Measurements from ENCODE around the gene ECE1.
"Not testable (repeated sequence)": the region's sequence is repeated elsewhere in the genome, so short reads cannot be mapped to it uniquely, and the experiment has no call there.

The ECE1 gene

GRCh38 chr1:21237446-21238088 lies 52.7 kb downstream of the ECE1 start:
- no peak overlapping the region for H3K27ac ChIP-seq
- no peak for DNase-seq (ENCODE audit: low read depth, low spot score)

GRCh38 chr1:21236178-21236577 lies 54.1 kb downstream of the ECE1 start:
- H3K27ac ChIP-seq: no peak overlapping the region
- no peak for DNase-seq (ENCODE audit: low read depth, low spot score)

GRCh38 chr1:21234779-21235178 lies 55.5 kb downstream of the ECE1 start:
- no peak for DNase-seq (ENCODE audit: low read depth, low spot score)
- no peak overlapping the region for H3K27ac ChIP-seq

GRCh38 chr1:21233490-21233889 lies 56.8 kb downstream of the ECE1 start:
- no peak overlapping the region for H3K27ac ChIP-seq
- no peak for DNase-seq (ENCODE audit: low read depth, low spot score)

- no peak overlapping the region for H3K27ac ChIP-seq
- DNase-seq (ENCODE audit: low read depth, low spot score): no peak
Observed at GRCh38 chr1:21232044-21232443, 58.2 kb downstream of the ECE1 start.

DNA sequence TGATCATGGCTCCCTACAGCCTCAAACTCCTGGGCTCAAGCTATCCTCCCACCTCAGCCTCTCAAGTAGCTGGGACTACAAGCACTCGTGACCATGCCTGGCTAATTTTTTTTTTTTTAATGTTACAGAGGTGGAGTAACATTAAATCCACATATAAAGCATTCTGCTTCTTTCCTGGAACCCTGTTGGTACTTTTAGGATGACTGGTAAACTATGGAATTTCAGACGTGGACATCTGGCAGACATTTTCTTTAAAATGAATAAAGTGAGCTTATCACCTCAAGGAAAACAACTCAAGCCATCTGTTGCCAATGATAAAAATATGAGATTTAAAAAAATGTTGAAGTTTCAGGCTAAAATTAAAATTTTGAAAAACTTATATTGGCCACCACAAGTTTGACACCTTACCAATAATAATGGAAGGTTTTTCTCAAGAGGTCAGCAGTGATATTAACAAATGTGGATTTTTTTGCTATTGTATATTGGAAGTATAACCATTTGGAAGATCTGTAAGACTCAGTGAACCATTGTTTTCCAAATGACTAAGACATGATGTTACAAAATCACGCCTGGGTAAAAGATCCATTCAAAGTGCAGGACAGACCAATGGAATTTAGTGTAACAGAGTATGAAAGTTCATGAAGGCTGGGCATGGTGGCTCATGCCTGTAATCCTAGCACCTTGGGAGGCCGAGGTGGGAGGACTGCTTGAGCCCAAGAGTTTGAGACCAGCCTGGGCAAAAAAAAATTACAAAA lies 60.8 kb downstream of the ECE1 start:
- no peak for DNase-seq (ENCODE audit: low read depth, low spot score)
- no peak overlapping the region for H3K27ac ChIP-seq

- H3K27ac ChIP-seq; DNase-seq (ENCODE audit: low read depth, low spot score): not testable (repeated sequence)
Observed at GRCh38 chr1:21228224-21228623, 62.0 kb downstream of the ECE1 start.

DNA sequence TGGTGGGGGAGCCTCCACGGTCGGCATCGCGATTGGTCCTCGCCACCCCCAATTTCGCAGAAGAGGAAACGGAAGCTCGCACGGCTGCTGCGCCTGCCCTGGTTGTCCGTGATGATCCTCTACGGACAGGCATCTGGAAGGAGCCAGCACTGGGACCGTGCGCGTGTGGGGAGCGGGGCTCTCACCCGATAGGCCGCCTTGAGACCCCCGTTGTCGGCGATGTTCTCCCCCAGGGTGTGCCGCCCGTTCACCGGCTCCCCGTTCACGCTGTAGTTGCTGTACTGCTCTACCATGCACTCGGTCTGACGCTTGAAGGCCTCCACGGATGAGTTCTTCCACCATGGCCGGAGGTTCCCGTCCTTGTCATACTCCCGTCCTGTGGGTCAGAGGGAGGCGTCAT lies 65.2 kb downstream of the ECE1 start:
- DNase-seq (ENCODE audit: low read depth, low spot score): no peak
- no peak overlapping the region for H3K27ac ChIP-seq

DNA sequence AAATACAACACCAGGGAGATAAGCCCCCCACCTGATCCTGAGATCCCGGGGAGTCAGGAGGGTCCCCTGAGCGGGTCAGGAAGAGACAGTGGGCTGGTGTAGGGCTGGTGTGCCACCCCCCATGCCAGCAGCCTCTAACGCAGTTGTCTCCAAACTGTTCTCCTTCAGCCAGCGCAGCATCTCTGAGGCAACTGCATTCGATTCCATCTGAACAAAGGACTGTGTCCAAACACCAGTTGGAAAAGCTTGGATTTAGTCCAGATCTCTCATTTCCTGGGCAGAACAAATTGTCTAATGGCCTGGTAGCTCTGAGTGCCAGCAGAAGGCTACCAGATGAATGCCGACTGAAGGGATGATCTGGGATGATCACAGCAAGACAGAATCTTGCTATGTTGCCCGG lies 69.4 kb downstream of the ECE1 start:
- H3K27ac ChIP-seq: no peak overlapping the region
- DNase-seq (ENCODE audit: low read depth, low spot score): no peak

- H3K27ac ChIP-seq: no peak overlapping the region
- DNase-seq (ENCODE audit: low read depth, low spot score): no peak
Observed at GRCh38 chr1:21219674-21220073, 70.6 kb downstream of the ECE1 start.

- no peak for DNase-seq (ENCODE audit: low read depth, low spot score)
- no peak overlapping the region for H3K27ac ChIP-seq
Observed at GRCh38 chr1:21217812-21218596, 72.3 kb downstream of the ECE1 start.

GRCh38 chr1:21216835-21217811 lies 73.1 kb downstream of the ECE1 start:
- no peak for DNase-seq (ENCODE audit: low read depth, low spot score)
- H3K27ac ChIP-seq: no peak overlapping the region

DNA sequence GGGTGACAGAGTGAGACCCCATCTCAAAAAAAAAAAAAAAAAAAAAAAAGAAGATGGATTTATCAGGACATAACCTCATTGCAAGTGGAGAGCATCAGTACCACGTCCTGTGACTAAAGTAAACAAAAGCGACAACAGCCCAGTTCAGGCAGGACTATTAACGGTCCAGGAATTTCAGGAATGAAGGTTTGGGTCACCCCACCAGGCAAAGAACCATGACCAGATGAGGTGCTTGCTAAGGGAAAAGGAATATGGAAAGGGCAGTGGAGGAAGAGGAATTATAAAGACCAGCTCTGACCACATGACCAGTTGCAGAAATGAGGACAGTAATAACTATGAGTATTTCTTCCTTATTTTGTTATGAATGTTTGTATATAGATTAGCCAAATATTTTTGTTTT lies 78.1 kb downstream of the ECE1 start:
- no peak for DNase-seq (ENCODE audit: low read depth, low spot score)
- H3K27ac ChIP-seq: no peak overlapping the region

DNA sequence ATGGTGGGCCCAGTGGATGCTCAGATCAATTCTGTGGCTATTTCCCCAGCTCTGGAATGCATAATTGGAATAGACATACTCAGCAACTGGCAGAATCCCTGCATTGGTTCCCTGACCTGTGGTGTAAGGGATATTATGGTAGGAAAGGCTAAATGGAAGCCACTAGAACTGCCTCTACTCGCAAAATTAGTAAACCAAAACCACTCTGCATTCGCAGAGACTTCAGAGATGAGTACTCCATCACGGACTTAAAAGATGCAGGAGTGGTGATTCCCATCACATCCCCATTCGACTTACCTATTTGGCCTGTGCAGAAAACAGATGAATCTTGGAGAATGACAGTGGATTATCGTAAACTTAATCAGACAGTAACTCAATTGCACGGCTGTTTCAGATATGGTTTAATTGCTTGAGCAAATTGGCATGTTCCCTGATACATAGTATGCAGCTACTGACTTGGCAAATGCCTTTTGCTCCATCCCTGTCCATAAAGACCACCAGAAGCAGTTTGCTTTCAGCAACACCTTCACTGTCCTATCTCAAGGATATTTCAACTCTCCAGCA lies 82.0 kb downstream of the ECE1 start:
- not testable (repeated sequence) for H3K27ac ChIP-seq; DNase-seq (ENCODE audit: low read depth, low spot score)

DNA sequence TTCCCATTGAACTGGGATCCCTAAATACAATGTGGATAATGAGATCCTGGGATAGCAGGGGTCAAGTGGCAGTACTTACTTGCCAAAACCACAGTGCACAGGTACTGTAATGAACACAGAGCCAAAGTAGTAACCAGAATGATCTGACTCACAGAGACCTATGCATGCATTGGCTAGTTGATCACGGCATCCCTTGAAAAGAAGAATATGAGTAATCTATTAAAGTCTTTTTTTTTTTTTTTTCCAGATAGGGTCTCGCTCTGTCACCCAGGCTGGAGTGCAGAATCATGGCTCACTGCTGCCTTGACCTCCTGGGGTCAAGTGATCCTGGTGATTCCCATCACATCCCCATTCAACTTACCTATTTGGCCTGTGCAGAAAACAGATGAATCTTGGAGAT lies 84.1 kb downstream of the ECE1 start:
- peak; percentile 66 for DNase-seq (ENCODE audit: low read depth, low spot score)

GRCh38 chr1:21205416-21205815 lies 84.8 kb downstream of the ECE1 start:
- DNase-seq (ENCODE audit: low read depth, low spot score): no peak
- H3K27ac ChIP-seq: no peak overlapping the region

More for the DNA sequence above, 84.1 kb downstream of the ECE1 start:
- no peak overlapping the region for H3K27ac ChIP-seq

DNA sequence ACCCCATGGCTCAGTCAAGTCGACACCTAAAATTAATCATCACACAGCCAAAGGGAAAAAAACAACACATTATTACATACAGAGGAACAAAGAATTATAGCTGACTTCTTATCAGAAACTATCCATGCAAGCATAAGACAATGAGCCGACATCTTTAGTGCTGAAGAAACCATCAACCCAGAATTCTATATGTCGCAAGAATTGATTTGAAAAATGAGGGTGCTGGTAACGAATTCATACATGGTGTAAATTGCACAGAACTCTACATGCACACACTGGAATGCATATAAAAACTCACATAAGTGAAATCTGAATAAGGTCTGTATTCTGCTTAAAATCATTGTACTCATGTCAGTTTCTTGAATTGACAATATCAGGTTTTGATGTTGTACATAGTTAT lies 88.6 kb downstream of the ECE1 start:
- DNase-seq (ENCODE audit: low read depth, low spot score): no peak
- peak overlapping the region; percentile 45 for H3K27ac ChIP-seq

DNA sequence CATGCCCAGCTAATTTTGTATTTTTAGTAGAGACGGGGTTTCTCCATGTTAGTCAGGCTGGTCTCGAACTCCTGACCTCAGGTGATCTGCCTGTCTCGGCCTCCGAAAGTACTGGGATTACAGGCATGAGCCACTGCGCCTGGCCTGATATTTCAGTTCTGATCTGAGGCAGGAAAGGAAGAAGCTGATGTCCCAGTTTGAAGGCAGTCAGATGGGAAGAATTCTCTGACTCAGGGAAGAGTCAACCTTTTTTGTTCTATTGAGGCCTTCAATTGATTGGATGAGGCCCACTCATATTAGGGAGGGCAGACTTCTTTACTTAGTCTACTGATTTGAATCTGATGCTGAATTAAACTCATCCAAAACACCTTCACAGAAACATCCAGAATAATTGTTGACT lies 89.0 kb downstream of the ECE1 start:
- DNase-seq (ENCODE audit: low read depth, low spot score): not testable (repeated sequence)
- H3K27ac ChIP-seq: peak overlapping the region; percentile 45

DNA sequence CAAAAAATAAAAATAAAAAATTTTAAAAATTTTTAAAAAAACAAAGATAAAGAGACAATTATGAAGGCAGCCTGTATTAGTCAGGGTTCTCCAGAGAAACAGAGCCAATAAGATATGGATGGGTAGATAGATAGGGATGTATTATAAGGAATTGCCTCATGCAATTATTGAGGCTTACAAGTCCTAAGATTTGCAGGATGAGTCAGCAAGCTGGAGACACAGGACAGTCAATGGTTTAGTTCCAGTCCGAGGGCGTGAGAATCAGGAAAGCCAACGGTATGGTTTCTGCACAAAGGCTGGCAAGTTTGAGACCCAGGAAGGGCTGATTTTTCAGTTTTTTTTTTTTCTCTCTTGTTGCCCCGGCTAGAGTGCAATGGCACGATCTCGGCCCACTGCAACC lies 89.5 kb downstream of the ECE1 start:
- no peak for DNase-seq (ENCODE audit: low read depth, low spot score)
- peak overlapping the region; percentile 45 for H3K27ac ChIP-seq

- no peak overlapping the region for H3K27ac ChIP-seq
- no peak for DNase-seq (ENCODE audit: low read depth, low spot score)
Observed at GRCh38 chr1:21198929-21199328, 91.3 kb downstream of the ECE1 start.

Data from epithelial cell of prostate (primary cell).